ENCODE data around the gene CHPT1.

DNA sequence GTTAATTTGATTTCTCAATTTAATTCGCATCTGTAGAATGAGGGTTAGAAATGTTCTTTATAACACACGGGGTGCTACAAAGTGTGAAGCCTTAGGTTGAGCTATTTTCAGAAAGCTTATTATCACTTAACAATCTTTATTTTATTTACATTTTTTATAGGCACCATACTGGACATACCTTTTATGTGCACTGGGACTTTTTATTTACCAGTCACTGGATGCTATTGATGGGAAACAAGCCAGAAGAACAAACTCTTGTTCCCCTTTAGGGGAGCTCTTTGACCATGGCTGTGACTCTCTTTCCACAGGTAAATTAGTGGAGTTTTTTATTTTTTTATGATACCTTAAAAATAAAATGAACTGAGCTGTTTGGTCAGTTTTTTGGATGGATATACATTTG, 16.5 kb downstream of the CHPT1 start:
- TF ChIP-seq, protein P1, sequence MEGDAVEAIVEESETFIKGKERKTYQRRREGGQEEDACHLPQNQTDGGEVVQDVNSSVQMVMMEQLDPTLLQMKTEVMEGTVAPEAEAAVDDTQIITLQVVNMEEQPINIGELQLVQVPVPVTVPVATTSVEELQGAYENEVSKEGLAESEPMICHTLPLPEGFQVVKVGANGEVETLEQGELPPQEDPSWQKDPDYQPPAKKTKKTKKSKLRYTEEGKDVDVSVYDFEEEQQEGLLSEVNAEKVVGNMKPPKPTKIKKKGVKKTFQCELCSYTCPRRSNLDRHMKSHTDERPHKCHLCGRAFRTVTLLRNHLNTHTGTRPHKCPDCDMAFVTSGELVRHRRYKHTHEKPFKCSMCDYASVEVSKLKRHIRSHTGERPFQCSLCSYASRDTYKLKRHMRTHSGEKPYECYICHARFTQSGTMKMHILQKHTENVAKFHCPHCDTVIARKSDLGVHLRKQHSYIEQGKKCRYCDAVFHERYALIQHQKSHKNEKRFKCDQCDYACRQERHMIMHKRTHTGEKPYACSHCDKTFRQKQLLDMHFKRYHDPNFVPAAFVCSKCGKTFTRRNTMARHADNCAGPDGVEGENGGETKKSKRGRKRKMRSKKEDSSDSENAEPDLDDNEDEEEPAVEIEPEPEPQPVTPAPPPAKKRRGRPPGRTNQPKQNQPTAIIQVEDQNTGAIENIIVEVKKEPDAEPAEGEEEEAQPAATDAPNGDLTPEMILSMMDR (IDR thresholded peaks at IDR 0.05; ENCODE audit: low read length), result no peak
- no peak for TF ChIP-seq EZH2 (IDR thresholded peaks at IDR 0.05; ENCODE audit: borderline replicate concordance, low read length)

All from OCI-LY1 (cell line).